GM18519 (cell line): ENCODE measurements around the gene SLC35G6.
"Not testable (repeated sequence)": the region's sequence is repeated elsewhere in the genome, so short reads cannot be mapped to it uniquely, and the experiment has no call there.

ENCODE experiments used
- ATAC-seq: cut with Tn5 transposase; IDR thresholded peaks from one replicate; pipeline ENCODE4 v1.9.1; 2021; ENCODE audit warnings: mild to moderate bottlenecking, moderate library complexity; ENCODE audit not compliant: unreplicated experiment, low FRiP score

Gene SLC35G6

GRCh38 chr17:7477392-7478275 is 3.6 kb upstream of the SLC35G6 start:
- ATAC-seq = no peak

- no peak for ATAC-seq
Measured at GRCh38 chr17:7478276-7479212, 2.7 kb upstream of the SLC35G6 start.

- ATAC-seq = no peak
Measured at GRCh38 chr17:7479213-7480088, 1.8 kb upstream of the SLC35G6 start, which contains the start of gene ZBTB4. ZBTB4 (minus strand) TSS chr17:7479631; CDS start chr17:7466801, 12,830 bp downstream.

GRCh38 chr17:7480089-7480384 is 1.2 kb upstream of the SLC35G6 start:
- no peak for ATAC-seq

- not testable (repeated sequence) for ATAC-seq
Measured at GRCh38 chr17:7481842-7482741, 846 bp downstream of the SLC35G6 start.

GRCh38 chr17:7482742-7483088 is 1.5 kb downstream of the SLC35G6 start:
- not testable (repeated sequence) for ATAC-seq

GRCh38 chr17:7483255-7484066 is 2.2 kb downstream of the SLC35G6 start:
- peak; percentile 18 for ATAC-seq

- peak; percentile 57 for ATAC-seq
Measured at GRCh38 chr17:7484067-7484918, 3.0 kb downstream of the SLC35G6 start, which contains the start of gene POLR2A. POLR2A (plus strand) TSS chr17:7484366.

- no peak for ATAC-seq
Measured at GRCh38 chr17:7484919-7485377, 3.7 kb downstream of the SLC35G6 start.

GRCh38 chr17:7486181-7486580 is 4.9 kb downstream of the SLC35G6 start:
- ATAC-seq = no peak

GRCh38 chr17:7490144-7490543 is 8.9 kb downstream of the SLC35G6 start:
- ATAC-seq = no peak

- ATAC-seq = no peak
Measured at GRCh38 chr17:7491583-7491982, 10.3 kb downstream of the SLC35G6 start.

- no peak for ATAC-seq
Measured at GRCh38 chr17:7493941-7494340, 12.7 kb downstream of the SLC35G6 start.

GRCh38 chr17:7495906-7496434 is 14.7 kb downstream of the SLC35G6 start:
- no peak for ATAC-seq

GRCh38 chr17:7496470-7497183 is 15.4 kb downstream of the SLC35G6 start:
- ATAC-seq = no peak

GRCh38 chr17:7497228-7497627 is 16.0 kb downstream of the SLC35G6 start:
- no peak for ATAC-seq

GRCh38 chr17:7497636-7498035 is 16.4 kb downstream of the SLC35G6 start:
- no peak for ATAC-seq
